PC-9 (cell line): Measurements from ENCODE around the gene DPF1. TPM values are rescaled to one million over a fixed set of nuclear protein-coding genes. Genes with fewer than 3 reads are reported as not detected.

Experiments
- BruUV-seq: library from RNA; stranded (reverse); fragments of 400-500 nt; replicated peaks from 2 replicates; lab custom pipeline; 2021; lab: Mats Ljungman, UMichigan
- CTCF ChIA-PET: fragments of 300-600 bp; sonication (Branson Sonifier 250); formaldehyde crosslinking; loops from one replicate; lab custom pipeline; 2022; ENCODE audit warnings: antibody characterized with exemption; lab: Charles Lee
- POLR2A ChIA-PET: fragments of 300-600 bp; sonication (Branson Sonifier 250); formaldehyde crosslinking; loops from one replicate; lab custom pipeline; 2022; ENCODE audit warnings: antibody characterized with exemption; ENCODE audit not compliant: unreplicated experiment; lab: Charles Lee
- DNase-seq, 2 experiments: peaks; one replicate each; pipeline versions ENCODE4 v3.0.0 to v3.0.0-alpha.2; 2015 to 2022; ENCODE audit warnings: mixed read lengths in 1 of 2
- H2AFZ ChIP-seq: fragments of 200-600 bp; sonication (generic); 2 replicates; pipeline ENCODE4 v1.8.1; 2017; ENCODE audit warnings: antibody characterized with exemption
- H3F3A ChIP-seq: fragments of 200-600 bp; sonication (generic); 2 replicates; pipeline ENCODE4 v1.8.1; 2017; ENCODE audit warnings: antibody characterized with exemption, mild to moderate bottlenecking, low read depth; ENCODE audit not compliant: insufficient read depth
- H3K27ac ChIP-seq: fragments of 200-600 bp; sonication (generic); 2 replicates; pipeline ENCODE4 v1.6.1; 2016; ENCODE audit warnings: mixed run types
- H3K27me3 ChIP-seq: fragments of 200-600 bp; sonication (generic); 2 replicates; pipeline ENCODE4 v1.6.1; 2016; ENCODE audit warnings: low read depth, mixed run types; ENCODE audit not compliant: insufficient read depth
- H3K36me3 ChIP-seq: fragments of 200-600 bp; sonication (generic); 2 replicates; pipeline ENCODE4 v1.6.1; 2016; ENCODE audit warnings: low read depth, mixed run types
- H3K4me1 ChIP-seq: fragments of 200-600 bp; sonication (generic); replicated peaks from 2 replicates; pipeline ENCODE4 v1.6.1; 2016; ENCODE audit warnings: mixed run types; ENCODE audit not compliant: insufficient read depth
- H3K4me2 ChIP-seq: fragments of 200-600 bp; sonication (generic); 2 replicates; pipeline ENCODE4 v1.6.1; 2017; ENCODE audit warnings: mixed run types
- H3K4me3 ChIP-seq: fragments of 200-600 bp; sonication (generic); 2 replicates; pipeline ENCODE4 v1.6.1; 2016; ENCODE audit warnings: mixed run types
- H3K79me2 ChIP-seq: fragments of 200-600 bp; sonication (generic); 2 replicates; pipeline ENCODE4 v1.6.1; 2017; ENCODE audit warnings: low read depth, mixed run types
- H3K9me2 ChIP-seq: fragments of 200-600 bp; sonication (generic); 2 replicates; pipeline ENCODE4 v1.8.1; 2017; ENCODE audit warnings: mild to moderate bottlenecking; ENCODE audit not compliant: insufficient read depth
- H3K9me3 ChIP-seq: fragments of 200-600 bp; sonication (generic); 2 replicates; pipeline ENCODE4 v1.8.1; 2016; ENCODE audit warnings: low read depth; ENCODE audit not compliant: insufficient read depth
- H4K20me1 ChIP-seq: fragments of 200-600 bp; sonication (generic); 2 replicates; pipeline ENCODE4 v1.8.1; 2017; ENCODE audit not compliant: insufficient read depth
- CTCF ChIP-seq: fragments of 200-600 bp; sonication (generic); conservative IDR thresholded peaks from 2 replicates; pipeline ENCODE4 v1.6.1; 2017; ENCODE audit warnings: mixed run types, antibody characterized with exemption, mild to moderate bottlenecking, moderate library complexity
- EZH2 ChIP-seq: fragments of 200-600 bp; sonication (generic); IDR thresholded peaks from 2 replicates; pipeline ENCODE4 v1.8.0; 2017; ENCODE audit warnings: antibody characterized with exemption, low read depth
- intact Hi-C: fragments of 100-400 bp; cut with micrococcal nuclease; formaldehyde crosslinking; loops from one replicate; pipeline ENCODE4 v1.10.0; 2022; ENCODE audit not compliant: unreplicated experiment
- total RNA-seq: library from RNA; stranded (reverse); gene quantifications from 2 replicates; pipeline ENCODE4 v1.2.3, GENCODE V29; 2021

DPF1 gene
- total RNA-seq, 1 experiment from 2014 or later: 0.81 TPM

GRCh38 chr19:38211766-38212165 is 12.3 kb downstream of the DPF1 start:
- H3K4me2 ChIP-seq: no peak overlapping the region
- no peak overlapping the region for H3K27ac ChIP-seq
- H3K9me3 ChIP-seq: no peaks in the 10 kb centered on the region
- H2AFZ ChIP-seq: no peak overlapping the region
- no peaks in the 10 kb centered on the region for H4K20me1 ChIP-seq
- H3K4me1 ChIP-seq: no peaks in the 10 kb centered on the region
- H3F3A ChIP-seq: no peaks in the 10 kb centered on the region
- intact Hi-C loops: no loop called here
- H3K9me2 ChIP-seq: no peaks in the 10 kb centered on the region
- DNase-seq: no peak
- no peaks in the 10 kb centered on the region for H3K79me2 ChIP-seq
- no peaks in the 10 kb centered on the region for H3K36me3 ChIP-seq
- no peak overlapping the region for H3K4me3 ChIP-seq
- BruUV-seq: no TSS peak
- no peaks in the 10 kb centered on the region for H3K27me3 ChIP-seq
- no peak for TF ChIP-seq CTCF
- no peak for TF ChIP-seq EZH2
- ChIA-PET CTCF (no interaction called here), POLR2A (no interaction called here)

GRCh38 chr19:38211151-38211591 is 12.9 kb downstream of the DPF1 start:
- H3K9me3 ChIP-seq: no peaks in the 10 kb centered on the region
- no peak overlapping the region for H3K27ac ChIP-seq
- ChIA-PET POLR2A (no interaction called here), CTCF (no interaction called here)
- H3K4me2 ChIP-seq: no peak overlapping the region
- no peak for DNase-seq
- H3K4me1 ChIP-seq: no peaks in the 10 kb centered on the region
- no peak overlapping the region for H2AFZ ChIP-seq
- intact Hi-C loops: no loop called here
- no peaks in the 10 kb centered on the region for H3F3A ChIP-seq
- H3K27me3 ChIP-seq: no peaks in the 10 kb centered on the region
- no TSS peak for BruUV-seq
- H3K79me2 ChIP-seq: no peaks in the 10 kb centered on the region
- TF ChIP-seq CTCF: no peak
- no peak for TF ChIP-seq EZH2
- H3K4me3 ChIP-seq: no peak overlapping the region
- no peaks in the 10 kb centered on the region for H4K20me1 ChIP-seq
- H3K9me2 ChIP-seq: no peaks in the 10 kb centered on the region
- H3K36me3 ChIP-seq: no peaks in the 10 kb centered on the region

- Histone ChIP-seq H4K20me1 (no peaks in the 10 kb centered on the region), H3K79me2 (no peaks in the 10 kb centered on the region), H3K4me1 (no peaks in the 10 kb centered on the region), H3K9me3 (no peaks in the 10 kb centered on the region), H3K4me3 (no peak overlapping the region), H2AFZ (no peak overlapping the region), H3F3A (no peaks in the 10 kb centered on the region), H3K27me3 (no peaks in the 10 kb centered on the region), H3K9me2 (no peaks in the 10 kb centered on the region), H3K36me3 (no peaks in the 10 kb centered on the region), H3K4me2 (no peak overlapping the region), H3K27ac (no peak overlapping the region)
- no peak for DNase-seq
- TF ChIP-seq EZH2 (no peak), CTCF (no peak)
- CTCF ChIA-PET: no interaction called here
- intact Hi-C loops: no loop called here
- POLR2A ChIA-PET: no interaction called here
- BruUV-seq: no TSS peak
Measured at GRCh38 chr19:38210458-38210987, 13.5 kb downstream of the DPF1 start.
